Upper lobe of left lung (tissue), 4 donors: ENCODE data around the gene TKFC.

Source experiments
- CTCF ChIP-seq, 6 experiments: fragments of 450-650 bp in 4 of 6; fragments of 200-600 bp in 2 of 6; sonication (generic) in 2 of 6; IDR thresholded peaks; one replicate each; pipeline ENCODE4 v1.5.1; 2016 to 2019; ENCODE audit warnings: antibody characterized with exemption in 6 of 6
- EP300 ChIP-seq, 4 donors: sonication (generic); formaldehyde crosslinking; IDR thresholded peaks; one replicate each; pipeline ENCODE4 v1.5.1; 2017; ENCODE audit warnings: antibody characterized with exemption in 4 of 4, control low read depth in 2 of 4
- POLR2A ChIP-seq, 4 donors: fragments of 450-650 bp; IDR thresholded peaks; one replicate each; pipeline ENCODE4 v1.5.1; 2016 to 2017; ENCODE audit warnings: antibody characterized with exemption in 4 of 4, mild to moderate bottlenecking in 2 of 4

GRCh38 chr11:61298663-61299244 is 34.3 kb upstream of the TKFC start:
- TF ChIP-seq EP300 (IDR thresholded peaks at IDR 0.05) = no peak
- TF ChIP-seq POLR2A (IDR thresholded peaks at IDR 0.05) = no peak
- TF ChIP-seq CTCF (IDR thresholded peaks at IDR 0.05) = no peak
